ENCODE measurements around the gene KDELR3. TPM values are rescaled to one million over a fixed set of nuclear protein-coding genes. Genes with fewer than 3 reads are reported as not detected.

Gene KDELR3
- total and polyA plus RNA-seq, 2 of the 8 experiments (the other 6 are each of a cell fraction or from before 2014, with no cell fraction given), result 7.9 to 13.0 TPM

GRCh38 chr22:38505541-38506117, 37.7 kb downstream of the KDELR3 start:
- H4K20me1 ChIP-seq (replicated peaks in 1 of 2; ENCODE audit: control insufficient read depth in 1 of 2, insufficient read depth in 2 of 2, low read length in 2 of 2), result peaks cover 16% of the 10 kb centered on the region in 2 experiments
- H3K4me2 ChIP-seq (ENCODE audit: insufficient read depth in 1 of 2, low read depth in 2 of 2, low read length in 2 of 2), result peak overlapping the region; percentile 78 to 94
- no peaks in the 10 kb centered on the region for H3K27me3 ChIP-seq (replicated peaks in 1 of 4; ENCODE audit: control insufficient read depth in 3 of 4, extremely low read depth in 1 of 4, insufficient read depth in 3 of 4, low read length in 3 of 4)
- H3K23me2 ChIP-seq (ENCODE audit: low read depth, low read length), result peaks cover 12% of the 10 kb centered on the region
- H4K8ac ChIP-seq (ENCODE audit: extremely low read depth, insufficient read depth, low read length), result peak overlapping the region; percentile 100
- TF ChIP-seq TBP (IDR thresholded peaks at IDR 0.05; ENCODE audit: low read depth, low read length), result peak; percentile 22; the same call in 1 of the 2 replicates
- TF ChIP-seq JUN (IDR thresholded peaks at IDR 0.05; ENCODE audit: low read depth, low read length), result no peak
- TF ChIP-seq CBX5 (IDR thresholded peaks at IDR 0.05; ENCODE audit: low read depth, low read length), result no peak
- TF ChIP-seq TAF1 (IDR thresholded peaks at IDR 0.05; ENCODE audit: low read depth, low read length), result peak; percentile 80
- peak; percentile 88 for TF ChIP-seq POLR2AphosphoS5 (IDR thresholded peaks at IDR 0.05; ENCODE audit: low read depth, low read length)
- peak; percentile 52 to 68 for TF ChIP-seq POLR2A (IDR thresholded peaks at IDR 0.05; ENCODE audit: control extremely low read depth in 1 of 2, low read depth in 2 of 2, low read length in 2 of 2)
- peak overlapping the region; percentile 77 for H2BK120ac ChIP-seq (replicated peaks; ENCODE audit: low read depth, low read length)
- DNase-seq (ENCODE audit: low read depth in 1 of 2, low spot score in 2 of 2), result no peak
- peak overlapping the region; percentile 100 for H2BK5ac ChIP-seq (ENCODE audit: low read depth, low read length)
- no peak overlapping the region for H3K14ac ChIP-seq (ENCODE audit: insufficient read length)
- H2BK20ac ChIP-seq (ENCODE audit: low read length), result no peak overlapping the region
- H3K27ac ChIP-seq (ENCODE audit: low read depth, low read length), result peak overlapping the region; percentile 99
- no peak overlapping the region for H2AFZ ChIP-seq (ENCODE audit: low read length)
- peaks cover 32 to 53% of the 10 kb centered on the region in 2 experiments for H3K79me2 ChIP-seq (ENCODE audit: control insufficient read depth in 1 of 2, insufficient read depth in 2 of 2, low read length in 2 of 2)
- H3K18ac ChIP-seq (ENCODE audit: extremely low read depth, low read length), result peak overlapping the region; percentile 100
- 0 out of 2 replicates have a peak, but pooled peaks cover 3% of the 10 kb centered on the region for H3K79me1 ChIP-seq (ENCODE audit: low read depth, low read length)
- H3K9me3 ChIP-seq (ENCODE audit: insufficient read depth in 2 of 2, low read depth in 1 of 2, low read length in 1 of 2), result no peaks in the 10 kb centered on the region
- no peak overlapping the region for H2BK15ac ChIP-seq (ENCODE audit: low read length)
- peak overlapping the region; percentile 99 for H4K5ac ChIP-seq (ENCODE audit: insufficient read length, low read depth, low read length)
- H4K91ac ChIP-seq (replicated peaks; ENCODE audit: insufficient read length, low read length), result peak overlapping the region; percentile 98
- H3K4me3 ChIP-seq (ENCODE audit: extremely low read depth in 1 of 4, insufficient read depth in 2 of 4, low read depth in 3 of 4, low read length in 4 of 4), result peak overlapping the region; percentile 89 to 99 (median 96)
- H3K23ac ChIP-seq (ENCODE audit: insufficient read length), result no peak overlapping the region
- WGBS, 2 experiments (ENCODE audit: extremely low coverage in 1 of 2, insufficient coverage in 1 of 2, insufficient read length in 1 of 2, insufficient replicate concordance in 2 of 2, low coverage in 1 of 2, low lambda C conversion rate in 2 of 2, missing lambda C conversion rate in 1 of 2), result 4% methylated on average over 26 of the region's 69 CpGs; no CpG with 5 or more reads in 1 of the 2 experiments
- POLR2A ChIA-PET (ENCODE audit: partially characterized antibody), result interaction anchor here (4.4 to 32.5 kb wide), 2 partner anchors 12 to 30 kb away, joined by 24 to 1102 read pairs; partner anchors contain the start of gene KDELR3
- peak overlapping the region; percentile 98 for H3K4ac ChIP-seq (replicated peaks; ENCODE audit: insufficient read length, low read depth, low read length)
- H3K9ac ChIP-seq (replicated peaks in 1 of 4; ENCODE audit: extremely low read depth in 1 of 4, low read depth in 3 of 4, low read length in 3 of 4), result peak overlapping the region; percentile 99 to 100 (median 100)
- H2AK5ac ChIP-seq (ENCODE audit: low read depth, low read length), result peak overlapping the region; percentile 94; the same call in 1 of the 2 replicates
- H3K4me1 ChIP-seq (replicated peaks in 1 of 4; ENCODE audit: control insufficient read depth in 3 of 4, insufficient read depth in 4 of 4, low read length in 3 of 4), result peaks cover 0 to 11% (median 5%) of the 10 kb centered on the region in 4 experiments; a peak in 5 of 7 replicates
- peaks cover 0 to 43% (median 10%) of the 10 kb centered on the region in 4 experiments; a peak in 5 of 8 replicates for H3K36me3 ChIP-seq (ENCODE audit: control insufficient read depth in 2 of 4, insufficient read depth in 4 of 4, low read length in 3 of 4)
- CTCF ChIA-PET (ENCODE audit: partially characterized antibody), result no interaction called here
- peak overlapping the region; percentile 99 for H3K56ac ChIP-seq (replicated peaks; ENCODE audit: insufficient read length, low read depth, low read length)
- peak overlapping the region; percentile 94; the same call in 1 of the 2 replicates for H2BK12ac ChIP-seq (ENCODE audit: low read depth, low read length)
- FAIRE-seq, result no peak
